ENCODE measurements around the gene DDA1. TPM values are rescaled to one million over a fixed set of nuclear protein-coding genes. Genes with fewer than 3 reads are reported as not detected.

Gene DDA1
- total and polyA plus RNA-seq, 9 of the 15 experiments (the other 6 are each of a cell fraction or from before 2014, with no cell fraction given): 1.4 to 83.8 (median 33.8) TPM

- TF ChIP-seq, protein P1, sequence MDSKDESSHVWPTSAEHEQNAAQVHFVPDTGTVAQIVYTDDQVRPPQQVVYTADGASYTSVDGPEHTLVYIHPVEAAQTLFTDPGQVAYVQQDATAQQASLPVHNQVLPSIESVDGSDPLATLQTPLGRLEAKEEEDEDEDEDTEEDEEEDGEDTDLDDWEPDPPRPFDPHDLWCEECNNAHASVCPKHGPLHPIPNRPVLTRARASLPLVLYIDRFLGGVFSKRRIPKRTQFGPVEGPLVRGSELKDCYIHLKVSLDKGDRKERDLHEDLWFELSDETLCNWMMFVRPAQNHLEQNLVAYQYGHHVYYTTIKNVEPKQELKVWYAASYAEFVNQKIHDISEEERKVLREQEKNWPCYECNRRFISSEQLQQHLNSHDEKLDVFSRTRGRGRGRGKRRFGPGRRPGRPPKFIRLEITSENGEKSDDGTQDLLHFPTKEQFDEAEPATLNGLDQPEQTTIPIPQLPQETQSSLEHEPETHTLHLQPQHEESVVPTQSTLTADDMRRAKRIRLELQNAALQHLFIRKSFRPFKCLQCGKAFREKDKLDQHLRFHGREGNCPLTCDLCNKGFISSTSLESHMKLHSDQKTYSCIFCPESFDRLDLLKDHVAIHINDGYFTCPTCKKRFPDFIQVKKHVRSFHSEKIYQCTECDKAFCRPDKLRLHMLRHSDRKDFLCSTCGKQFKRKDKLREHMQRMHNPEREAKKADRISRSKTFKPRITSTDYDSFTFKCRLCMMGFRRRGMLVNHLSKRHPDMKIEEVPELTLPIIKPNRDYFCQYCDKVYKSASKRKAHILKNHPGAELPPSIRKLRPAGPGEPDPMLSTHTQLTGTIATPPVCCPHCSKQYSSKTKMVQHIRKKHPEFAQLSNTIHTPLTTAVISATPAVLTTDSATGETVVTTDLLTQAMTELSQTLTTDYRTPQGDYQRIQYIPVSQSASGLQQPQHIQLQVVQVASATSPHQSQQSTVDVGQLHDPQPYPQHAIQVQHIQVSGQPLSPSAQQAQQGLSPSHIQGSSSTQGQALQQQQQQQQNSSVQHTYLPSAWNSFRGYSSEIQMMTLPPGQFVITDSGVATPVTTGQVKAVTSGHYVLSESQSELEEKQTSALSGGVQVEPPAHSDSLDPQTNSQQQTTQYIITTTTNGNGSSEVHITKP (IDR thresholded peaks at IDR 0.05; ENCODE audit: partially characterized antibody): peak; percentile 97
- TF ChIP-seq, protein P2, sequence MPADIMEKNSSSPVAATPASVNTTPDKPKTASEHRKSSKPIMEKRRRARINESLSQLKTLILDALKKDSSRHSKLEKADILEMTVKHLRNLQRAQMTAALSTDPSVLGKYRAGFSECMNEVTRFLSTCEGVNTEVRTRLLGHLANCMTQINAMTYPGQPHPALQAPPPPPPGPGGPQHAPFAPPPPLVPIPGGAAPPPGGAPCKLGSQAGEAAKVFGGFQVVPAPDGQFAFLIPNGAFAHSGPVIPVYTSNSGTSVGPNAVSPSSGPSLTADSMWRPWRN (IDR thresholded peaks at IDR 0.05; ENCODE audit: low read depth): no peak
- TF ChIP-seq, protein P3, sequence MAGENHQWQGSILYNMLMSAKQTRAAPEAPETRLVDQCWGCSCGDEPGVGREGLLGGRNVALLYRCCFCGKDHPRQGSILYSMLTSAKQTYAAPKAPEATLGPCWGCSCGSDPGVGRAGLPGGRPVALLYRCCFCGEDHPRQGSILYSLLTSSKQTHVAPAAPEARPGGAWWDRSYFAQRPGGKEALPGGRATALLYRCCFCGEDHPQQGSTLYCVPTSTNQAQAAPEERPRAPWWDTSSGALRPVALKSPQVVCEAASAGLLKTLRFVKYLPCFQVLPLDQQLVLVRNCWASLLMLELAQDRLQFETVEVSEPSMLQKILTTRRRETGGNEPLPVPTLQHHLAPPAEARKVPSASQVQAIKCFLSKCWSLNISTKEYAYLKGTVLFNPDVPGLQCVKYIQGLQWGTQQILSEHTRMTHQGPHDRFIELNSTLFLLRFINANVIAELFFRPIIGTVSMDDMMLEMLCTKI (IDR thresholded peaks at IDR 0.05; ENCODE audit: partially characterized antibody): no peak
- TF ChIP-seq ATF3 (IDR thresholded peaks at IDR 0.05): peak; percentile 67
- TF ChIP-seq ATF3 (CRISPR knock-in tag; conservative IDR thresholded peaks at IDR 0.05): no peak; the same call in 1 of the 2 replicates
- TF ChIP-seq HDAC1 (IDR thresholded peaks at IDR 0.05): peak; percentile 63 to 72; a peak in 3 of 4 replicates
- peak; percentile 92 to 98 for TF ChIP-seq RCOR1 (IDR thresholded peaks at IDR 0.05; ENCODE audit: borderline replicate concordance in 1 of 2, low read depth in 2 of 2, low read length in 2 of 2)
- 0 out of 2 replicates have a peak, but pooled peaks have one; percentile 9 for TF ChIP-seq ZNF586 (CRISPR knock-in tag; conservative IDR thresholded peaks at IDR 0.05)
- no peak for TF ChIP-seq BACH1 (tag; IDR thresholded peaks at IDR 0.05)
- TF ChIP-seq, protein P4, sequence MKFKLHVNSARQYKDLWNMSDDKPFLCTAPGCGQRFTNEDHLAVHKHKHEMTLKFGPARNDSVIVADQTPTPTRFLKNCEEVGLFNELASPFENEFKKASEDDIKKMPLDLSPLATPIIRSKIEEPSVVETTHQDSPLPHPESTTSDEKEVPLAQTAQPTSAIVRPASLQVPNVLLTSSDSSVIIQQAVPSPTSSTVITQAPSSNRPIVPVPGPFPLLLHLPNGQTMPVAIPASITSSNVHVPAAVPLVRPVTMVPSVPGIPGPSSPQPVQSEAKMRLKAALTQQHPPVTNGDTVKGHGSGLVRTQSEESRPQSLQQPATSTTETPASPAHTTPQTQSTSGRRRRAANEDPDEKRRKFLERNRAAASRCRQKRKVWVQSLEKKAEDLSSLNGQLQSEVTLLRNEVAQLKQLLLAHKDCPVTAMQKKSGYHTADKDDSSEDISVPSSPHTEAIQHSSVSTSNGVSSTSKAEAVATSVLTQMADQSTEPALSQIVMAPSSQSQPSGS (CRISPR knock-in tag; IDR thresholded peaks at IDR 0.05): no peak
- 0 out of 2 replicates have a peak, but pooled peaks have one; percentile 9 for TF ChIP-seq ATF4 (CRISPR knock-in tag; IDR thresholded peaks at IDR 0.05)
- TF ChIP-seq, protein P5, sequence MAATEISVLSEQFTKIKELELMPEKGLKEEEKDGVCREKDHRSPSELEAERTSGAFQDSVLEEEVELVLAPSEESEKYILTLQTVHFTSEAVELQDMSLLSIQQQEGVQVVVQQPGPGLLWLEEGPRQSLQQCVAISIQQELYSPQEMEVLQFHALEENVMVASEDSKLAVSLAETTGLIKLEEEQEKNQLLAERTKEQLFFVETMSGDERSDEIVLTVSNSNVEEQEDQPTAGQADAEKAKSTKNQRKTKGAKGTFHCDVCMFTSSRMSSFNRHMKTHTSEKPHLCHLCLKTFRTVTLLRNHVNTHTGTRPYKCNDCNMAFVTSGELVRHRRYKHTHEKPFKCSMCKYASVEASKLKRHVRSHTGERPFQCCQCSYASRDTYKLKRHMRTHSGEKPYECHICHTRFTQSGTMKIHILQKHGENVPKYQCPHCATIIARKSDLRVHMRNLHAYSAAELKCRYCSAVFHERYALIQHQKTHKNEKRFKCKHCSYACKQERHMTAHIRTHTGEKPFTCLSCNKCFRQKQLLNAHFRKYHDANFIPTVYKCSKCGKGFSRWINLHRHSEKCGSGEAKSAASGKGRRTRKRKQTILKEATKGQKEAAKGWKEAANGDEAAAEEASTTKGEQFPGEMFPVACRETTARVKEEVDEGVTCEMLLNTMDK (IDR thresholded peaks at IDR 0.05; ENCODE audit: borderline replicate concordance, insufficient read depth, low read depth, low read length, poor library complexity, severe bottlenecking): peak; percentile 49
- TF ChIP-seq SETDB1 (IDR thresholded peaks at IDR 0.05; ENCODE audit: low read length): no peak
- TF ChIP-seq DACH1 (IDR thresholded peaks at IDR 0.05; ENCODE audit: partially characterized antibody): peak; percentile 72
Observed at GRCh38 chr19:17333611-17334413, 24.4 kb downstream of the DDA1 start (continued).

All from K562 (cell line).